NCI-H1105 (cell line): ENCODE measurements around the gene ALLC.

ENCODE experiments used
- DNase-seq: peaks from one replicate; lab custom pipeline; 2025; lab: John Stamatoyannopoulos, UW

Gene ALLC

DNA sequence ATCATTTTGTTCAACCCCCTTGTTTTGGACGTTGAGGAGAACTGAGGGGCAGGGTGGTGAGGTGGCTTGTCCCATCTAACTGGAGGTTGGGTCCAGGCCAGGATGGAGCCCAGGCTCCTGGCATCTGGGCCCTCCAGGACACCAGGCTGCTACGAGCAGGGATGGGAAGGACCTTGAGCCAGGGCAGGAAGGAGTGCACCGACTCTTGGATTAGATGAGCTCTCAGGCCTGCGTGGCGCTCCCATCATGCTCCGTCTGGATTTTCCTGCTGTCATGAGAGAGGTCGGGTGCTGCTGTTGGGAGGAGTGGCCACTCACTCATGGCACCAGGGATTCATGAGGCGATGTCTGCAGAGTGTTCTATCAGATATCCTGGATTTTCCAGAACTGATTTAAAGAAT lies 18.3 kb upstream of the ALLC start:
- no peak for DNase-seq

DNA sequence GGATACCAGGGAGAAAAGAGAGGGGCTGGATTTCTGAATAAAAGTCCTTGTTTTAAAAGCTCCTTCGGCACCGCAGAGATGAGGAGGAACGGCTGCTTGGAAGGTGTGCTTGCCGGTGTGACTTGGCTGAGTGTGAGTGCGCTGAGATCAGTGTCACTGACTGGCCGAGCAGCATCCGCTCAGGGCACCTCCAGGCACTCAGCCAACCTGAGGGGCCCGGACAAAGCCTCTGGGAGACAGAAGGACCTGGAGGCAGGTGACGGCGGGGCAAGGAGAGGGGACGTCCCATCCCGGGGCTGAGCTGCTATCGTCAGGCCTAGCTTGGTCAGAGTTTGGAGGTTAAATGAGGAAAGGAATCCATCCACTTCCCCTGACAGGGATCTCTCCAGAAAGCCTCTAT lies 16.8 kb upstream of the ALLC start:
- no peak for DNase-seq

DNA sequence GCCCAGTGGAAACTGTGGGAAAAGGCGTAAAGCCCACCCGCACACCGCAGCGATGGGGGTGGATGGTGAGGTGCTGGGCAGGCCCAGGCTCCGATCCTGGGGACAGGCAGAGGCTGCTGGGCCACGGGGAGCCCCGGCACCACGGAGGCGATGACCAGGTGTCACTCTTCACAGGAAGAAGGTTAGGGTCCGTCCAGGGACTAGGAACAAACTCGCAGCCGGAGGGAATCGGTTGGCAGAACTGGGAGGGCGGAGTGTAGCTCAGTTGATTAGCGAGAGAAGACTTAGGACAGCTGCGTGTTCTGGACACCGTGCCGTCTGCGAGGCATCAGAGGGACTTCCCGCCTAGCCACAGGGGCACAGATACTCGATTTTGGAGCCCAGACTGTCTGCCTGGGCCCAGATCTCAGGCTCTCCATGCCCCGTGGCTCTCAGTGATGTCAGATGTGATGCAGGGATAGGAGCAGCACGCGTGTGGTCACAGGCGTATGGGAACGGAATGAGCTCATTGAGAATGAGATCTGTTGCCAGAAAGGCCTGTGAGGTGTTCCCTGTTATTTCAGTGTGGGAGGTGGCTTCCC lies 16.1 kb upstream of the ALLC start:
- no peak for DNase-seq

GRCh38 chr2:3642521-3643215 lies 15.3 kb upstream of the ALLC start:
- no peak for DNase-seq

- no peak for DNase-seq
Observed at GRCh38 chr2:3643371-3644245, 14.4 kb upstream of the ALLC start.

GRCh38 chr2:3644246-3644525 lies 13.8 kb upstream of the ALLC start:
- no peak for DNase-seq

- DNase-seq = no peak
Observed at GRCh38 chr2:3644891-3645605, 13.0 kb upstream of the ALLC start.

DNA sequence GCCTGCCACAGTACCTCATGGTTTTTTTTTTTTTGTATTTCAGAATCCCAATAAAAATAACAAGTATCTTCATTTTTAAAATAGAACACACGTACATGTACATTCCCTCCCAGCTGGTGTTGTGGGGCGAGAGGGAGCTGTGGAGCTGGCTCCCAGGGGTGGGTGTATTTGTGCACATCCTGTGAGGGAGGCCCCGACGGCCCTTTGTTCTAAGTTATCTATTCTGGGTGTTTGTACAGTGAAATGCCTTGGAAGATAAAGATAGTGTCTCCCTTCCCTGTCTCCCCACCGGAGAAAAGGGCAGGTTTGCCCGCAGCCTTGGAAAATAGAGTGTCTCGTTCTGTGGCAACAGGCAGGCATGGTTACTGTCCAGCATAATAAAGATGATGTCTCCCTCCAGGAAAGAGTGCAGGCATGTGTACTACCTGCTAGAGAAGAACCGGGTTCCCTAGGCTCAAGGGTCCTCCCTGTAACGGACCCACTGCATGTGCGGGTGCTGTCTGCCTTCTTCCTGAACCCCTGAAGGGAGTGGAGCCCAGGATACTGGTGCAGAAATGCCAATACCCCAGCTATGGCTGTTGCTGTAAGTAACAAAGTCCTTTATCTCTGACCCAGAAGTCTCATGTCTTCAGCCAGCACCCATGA lies 12.1 kb upstream of the ALLC start:
- DNase-seq = no peak

DNA sequence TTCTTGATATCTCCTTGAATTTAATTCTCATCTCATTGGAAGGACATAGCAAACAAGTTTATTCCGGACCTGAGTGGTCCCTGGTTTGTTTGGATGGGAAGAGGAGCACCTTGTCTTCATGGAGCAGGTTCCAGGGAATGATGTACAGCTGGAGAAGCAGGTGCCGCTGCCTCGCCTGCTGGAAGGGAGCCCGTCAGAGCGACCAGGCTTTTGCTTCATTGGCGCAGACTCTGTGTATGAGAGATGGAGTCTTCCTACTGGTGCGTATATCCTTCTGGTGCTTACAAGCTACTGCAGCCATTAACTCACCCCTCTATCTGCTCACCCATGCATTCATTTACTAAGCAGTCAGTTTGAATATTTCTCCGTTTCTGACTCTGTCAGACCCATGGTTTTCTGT lies 11.6 kb upstream of the ALLC start:
- DNase-seq = no peak

GRCh38 chr2:3647246-3647645 lies 10.8 kb upstream of the ALLC start:
- no peak for DNase-seq

- no peak for DNase-seq
Observed at GRCh38 chr2:3647831-3648651, 10.0 kb upstream of the ALLC start.

DNA sequence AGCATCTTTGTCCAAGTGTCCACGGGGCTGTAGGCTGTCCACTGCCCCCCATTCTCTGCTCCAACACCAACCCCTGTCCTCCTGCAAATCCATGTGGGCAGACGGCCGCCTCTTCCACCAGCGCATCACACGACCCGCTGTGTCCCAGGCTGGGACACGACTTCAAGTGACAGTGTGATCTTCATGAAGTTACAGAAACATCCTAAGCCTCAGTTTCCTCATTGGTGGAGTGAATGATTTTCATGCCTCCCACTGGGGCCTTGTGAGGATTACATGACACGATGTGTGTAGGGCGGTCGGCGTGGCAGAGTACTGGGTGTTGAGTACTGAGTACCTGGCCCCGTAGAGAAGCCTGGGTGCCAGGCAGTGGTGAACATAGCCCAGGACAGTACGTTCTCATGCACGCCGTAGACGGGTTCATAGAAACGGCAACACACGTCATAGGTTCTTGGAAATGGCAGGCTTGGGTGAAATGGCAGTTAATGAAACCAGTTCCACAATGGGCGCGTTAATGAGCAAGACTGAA lies 9.3 kb upstream of the ALLC start:
- DNase-seq = no peak

- DNase-seq = no peak
Observed at GRCh38 chr2:3649581-3649980, 8.4 kb upstream of the ALLC start.

GRCh38 chr2:3650140-3650920 lies 7.7 kb upstream of the ALLC start:
- DNase-seq = no peak

DNA sequence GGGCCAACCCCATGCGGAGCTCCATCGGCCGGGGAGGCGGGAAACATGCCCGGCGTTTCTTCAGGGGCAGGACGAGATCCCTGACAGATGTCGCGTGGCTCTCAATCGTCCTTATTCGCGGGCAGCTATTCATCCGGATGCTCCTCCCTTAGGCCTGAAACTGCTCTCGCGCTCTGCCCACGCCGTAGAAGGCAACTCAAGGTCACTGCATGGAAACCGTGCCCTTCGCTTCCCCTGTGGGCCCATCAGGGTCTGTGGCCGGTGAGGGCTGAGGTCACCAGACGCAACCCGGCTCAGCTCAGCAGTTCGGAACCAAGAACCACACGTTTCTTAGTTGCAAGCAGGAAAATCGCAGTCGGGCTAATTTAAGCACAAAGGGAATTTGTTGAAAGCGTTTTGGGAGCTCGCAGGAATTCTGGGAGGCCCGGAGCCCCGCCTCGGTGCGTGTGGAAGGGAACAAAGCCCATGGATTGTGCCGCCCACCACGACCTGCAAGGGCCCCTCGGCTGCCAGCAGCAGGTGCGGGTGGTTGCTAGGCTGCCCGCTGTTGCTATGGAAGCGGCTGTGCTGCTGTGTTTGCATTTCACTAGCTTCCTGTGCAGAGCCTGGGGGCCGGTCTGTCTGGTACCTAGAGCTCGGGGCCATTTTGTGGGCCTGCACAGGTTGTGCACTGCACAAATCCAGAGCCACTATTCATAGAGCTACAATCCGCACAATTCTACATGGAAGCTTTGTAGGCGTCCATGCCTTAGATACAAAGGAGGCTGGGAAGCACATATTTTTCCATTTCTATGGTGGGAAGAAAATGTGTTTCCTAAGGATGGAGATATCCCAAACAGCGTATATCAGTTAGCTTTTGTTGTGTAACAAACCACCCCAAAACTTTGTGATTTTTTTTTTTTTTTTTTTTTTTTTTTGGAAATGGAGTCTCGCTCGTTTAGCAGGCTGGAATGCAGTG lies 6.0 kb upstream of the ALLC start:
- DNase-seq = peak; percentile 91

DNA sequence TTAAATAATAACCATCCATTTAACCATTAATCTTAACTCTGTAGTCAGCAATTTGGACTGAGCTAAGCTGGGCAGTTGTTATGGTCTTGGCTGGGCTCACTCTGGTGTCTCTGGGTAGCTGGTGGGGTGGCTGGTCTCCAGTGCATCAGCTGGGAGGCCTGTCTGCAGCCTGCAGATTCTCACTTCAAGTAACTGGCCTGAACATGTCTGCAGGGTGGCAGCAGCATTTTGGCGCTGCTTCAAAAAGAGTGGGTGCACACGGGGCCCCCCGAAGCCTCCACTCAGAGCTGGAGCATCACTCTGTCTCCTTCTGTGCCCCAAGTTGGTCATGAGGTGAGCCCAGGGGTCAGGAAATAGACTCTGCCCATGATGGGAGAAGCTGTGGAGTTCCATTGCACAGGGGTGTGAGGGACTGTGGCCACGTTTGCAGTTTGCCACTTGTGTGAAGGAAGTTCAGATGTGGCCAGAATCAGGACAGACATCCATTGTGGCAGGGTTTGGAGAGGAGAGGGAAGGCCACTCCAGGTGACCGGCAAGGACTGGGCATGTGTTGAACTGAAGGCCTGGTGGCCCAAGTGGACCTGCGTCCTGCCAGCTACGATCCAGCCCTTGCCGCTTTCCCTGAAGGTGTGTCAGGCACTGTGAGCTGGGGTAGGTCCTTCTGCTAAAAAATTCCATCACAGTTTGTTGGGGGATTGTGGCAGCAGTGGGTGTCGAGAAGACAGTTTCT lies 4.9 kb upstream of the ALLC start:
- no peak for DNase-seq

DNA sequence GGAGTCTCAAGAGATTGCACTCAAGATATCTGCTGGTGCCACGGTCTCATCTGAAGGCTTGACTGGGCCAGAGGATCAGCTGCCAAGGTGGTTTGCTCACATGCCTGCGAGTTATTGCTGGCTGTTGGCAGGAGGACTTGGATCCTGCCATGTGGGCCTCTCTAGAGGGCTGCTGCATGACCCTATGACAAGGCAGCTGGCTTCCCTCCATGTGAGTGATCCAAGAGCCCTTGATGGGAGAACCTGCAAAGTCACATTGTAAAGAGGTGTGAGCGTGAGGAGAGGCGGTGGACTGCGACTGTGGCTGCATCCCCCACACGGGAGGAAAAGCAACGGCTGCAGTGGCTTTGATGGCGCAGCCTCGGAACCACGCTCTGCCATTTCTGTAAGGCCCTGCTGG lies 4.0 kb upstream of the ALLC start:
- no peak for DNase-seq

DNA sequence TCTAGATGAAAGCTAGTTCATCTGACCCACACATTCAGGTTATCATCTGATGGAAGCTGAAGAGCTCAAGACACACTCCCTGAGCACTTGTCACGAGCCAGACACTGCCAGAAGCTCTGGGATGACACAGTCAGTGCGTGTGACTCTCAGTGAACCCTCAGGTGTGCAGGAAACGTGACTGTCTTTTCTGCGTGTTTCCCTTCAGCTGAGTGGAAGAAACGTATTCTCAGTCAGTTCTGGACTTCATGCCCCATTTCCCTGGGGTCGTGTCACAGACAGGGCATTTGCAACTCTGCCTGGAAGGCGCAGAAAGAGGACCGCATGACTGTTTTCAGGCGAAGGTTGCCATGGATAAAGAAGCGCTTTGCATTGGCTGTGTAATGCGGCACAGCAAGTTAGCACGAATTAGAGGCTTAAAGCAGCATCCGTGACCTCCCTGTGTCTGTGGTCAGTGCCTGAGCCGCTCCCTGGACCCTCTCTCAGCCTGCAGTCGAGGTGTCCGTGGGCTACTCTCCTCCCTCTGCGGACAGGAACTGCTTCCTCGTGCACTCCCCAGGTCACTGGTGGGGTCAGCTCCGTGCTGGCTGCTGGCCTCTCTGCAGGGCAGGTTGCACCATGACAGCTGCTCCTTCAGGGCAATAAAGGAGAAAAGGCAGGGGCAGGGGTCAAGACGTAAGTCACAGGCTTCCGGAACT lies 3.3 kb upstream of the ALLC start:
- no peak for DNase-seq
